H1 (cell line): ENCODE data around the gene MBIP.

ENCODE experiments used
- ATF2 ChIP-seq: IDR thresholded peaks from 2 replicates; pipeline ENCODE4 v1.6.1; 2012; ENCODE audit warnings: low read length, inconsistent platforms
- CHD2 ChIP-seq: IDR thresholded peaks from 2 replicates; pipeline ENCODE4 v1.6.1; 2012; ENCODE audit warnings: low read length, improper control_type of control experiment
- POU5F1 ChIP-seq: IDR thresholded peaks from 2 replicates; pipeline ENCODE4 v1.6.1; 2011; ENCODE audit warnings: low read depth, mild to moderate bottlenecking, low read length, moderate library complexity
- RAD21 ChIP-seq, 2 experiments: IDR thresholded peaks in 1 of 2; conservative IDR thresholded peaks in 1 of 2; 2 replicates each; pipeline ENCODE4 v1.6.1; 2011; ENCODE audit warnings: low read depth in 2 of 2, low read length in 2 of 2, improper control_type of control experiment in 1 of 2, inconsistent platforms in 1 of 2, mild to moderate bottlenecking in 1 of 2, moderate library complexity in 1 of 2
- SP1 ChIP-seq: IDR thresholded peaks from 2 replicates; pipeline ENCODE4 v1.6.1; 2011; ENCODE audit warnings: low read depth, low read length
- TCF12 ChIP-seq: IDR thresholded peaks from 2 replicates; pipeline ENCODE4 v1.6.1; 2011; ENCODE audit warnings: low read depth, mild to moderate bottlenecking, low read length
- ZNF274 ChIP-seq: IDR thresholded peaks from 2 replicates; pipeline ENCODE4 v1.7.0; 2012; ENCODE audit warnings: low read length, borderline replicate concordance; ENCODE audit errors: extremely low read depth

DNA sequence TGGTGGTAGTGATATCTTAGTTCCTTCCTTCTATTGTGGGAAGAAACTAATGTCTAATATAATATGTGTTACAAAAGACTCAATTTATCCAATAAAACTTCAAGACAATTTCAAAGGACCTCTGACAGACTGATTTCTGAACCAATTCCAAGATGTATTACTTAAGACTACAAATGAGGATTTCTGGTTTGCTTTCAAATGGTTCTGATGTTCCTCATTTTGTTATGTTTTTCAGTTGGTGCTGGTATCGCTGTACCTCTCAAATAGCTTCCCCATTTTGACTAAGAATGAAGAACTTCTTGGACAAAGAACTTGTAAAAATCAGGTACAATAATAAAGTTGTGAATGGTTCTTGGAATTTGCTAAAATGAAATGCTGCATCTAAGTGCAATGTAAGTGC is 19.4 kb upstream of the MBIP start:
- TF ChIP-seq CHD2 (no peak), POU5F1 (no peak), ATF2 (no peak), TCF12 (no peak), RAD21 (IDR thresholded peaks at IDR 0.05 in 1 of 2, conservative IDR thresholded peaks at IDR 0.05 in 1 of 2; ENCODE audit: low read depth in 2 of 2, low read length in 2 of 2) (no peak), ZNF274 (no peak), SP1 (no peak)
